Measurements from ENCODE around the gene PADI3.

DNA sequence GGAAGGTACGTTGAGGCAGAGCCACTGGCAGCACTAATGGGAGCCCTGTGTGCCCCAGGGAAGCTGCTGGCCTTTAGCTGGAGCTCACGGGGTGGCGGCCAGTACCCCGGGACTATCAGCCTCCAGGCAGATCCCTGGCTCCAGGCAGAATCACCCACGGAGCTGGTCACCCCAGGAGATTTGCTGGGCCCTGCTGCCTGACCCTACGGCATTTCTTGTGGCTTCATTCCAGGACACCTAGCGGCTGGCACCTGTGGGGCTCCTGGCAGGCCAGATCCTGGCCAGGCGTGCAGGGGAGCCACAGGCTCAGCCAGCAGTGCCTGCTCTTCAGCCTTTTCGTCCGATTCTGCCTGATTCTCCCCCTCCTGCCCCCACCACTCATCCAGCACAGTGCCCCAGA is 36.9 kb upstream of the PADI3 start:
- TF ChIP-seq ZNF331 (CRISPR knock-in tag; IDR thresholded peaks at IDR 0.05; ENCODE audit: low read depth) (no peak), CREB1 (CRISPR knock-in tag; IDR thresholded peaks at IDR 0.05; ENCODE audit: low read depth) (no peak), EZH2 (IDR thresholded peaks at IDR 0.05; ENCODE audit: low read depth, unreplicated experiment) (no peak), REST (IDR thresholded peaks at IDR 0.05; ENCODE audit: unreplicated experiment) (no peak)
- TF ChIP-seq, protein P1, sequence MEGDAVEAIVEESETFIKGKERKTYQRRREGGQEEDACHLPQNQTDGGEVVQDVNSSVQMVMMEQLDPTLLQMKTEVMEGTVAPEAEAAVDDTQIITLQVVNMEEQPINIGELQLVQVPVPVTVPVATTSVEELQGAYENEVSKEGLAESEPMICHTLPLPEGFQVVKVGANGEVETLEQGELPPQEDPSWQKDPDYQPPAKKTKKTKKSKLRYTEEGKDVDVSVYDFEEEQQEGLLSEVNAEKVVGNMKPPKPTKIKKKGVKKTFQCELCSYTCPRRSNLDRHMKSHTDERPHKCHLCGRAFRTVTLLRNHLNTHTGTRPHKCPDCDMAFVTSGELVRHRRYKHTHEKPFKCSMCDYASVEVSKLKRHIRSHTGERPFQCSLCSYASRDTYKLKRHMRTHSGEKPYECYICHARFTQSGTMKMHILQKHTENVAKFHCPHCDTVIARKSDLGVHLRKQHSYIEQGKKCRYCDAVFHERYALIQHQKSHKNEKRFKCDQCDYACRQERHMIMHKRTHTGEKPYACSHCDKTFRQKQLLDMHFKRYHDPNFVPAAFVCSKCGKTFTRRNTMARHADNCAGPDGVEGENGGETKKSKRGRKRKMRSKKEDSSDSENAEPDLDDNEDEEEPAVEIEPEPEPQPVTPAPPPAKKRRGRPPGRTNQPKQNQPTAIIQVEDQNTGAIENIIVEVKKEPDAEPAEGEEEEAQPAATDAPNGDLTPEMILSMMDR (conservative IDR thresholded peaks at IDR 0.05; ENCODE audit: low read depth in 2 of 2) = no peak

Data from GM23338 (cell line).